HL-60 (cell line): ENCODE results near the gene BGN.

Experiments
- REST ChIP-seq: IDR thresholded peaks from 2 replicates; pipeline ENCODE4 v1.6.1; 2012; ENCODE audit warnings: low read depth; ENCODE audit not compliant: insufficient replicate concordance
- TF ChIP-seq, protein P1 (sequence below): IDR thresholded peaks from one replicate; pipeline ENCODE4 v1.5.1; 2011; ENCODE audit warnings: low read length, control low read depth, inconsistent platforms; ENCODE audit not compliant: insufficient read depth

GRCh38 chrX:153510383-153510782 lies 15.6 kb downstream of the BGN start:
- TF ChIP-seq, protein P1, sequence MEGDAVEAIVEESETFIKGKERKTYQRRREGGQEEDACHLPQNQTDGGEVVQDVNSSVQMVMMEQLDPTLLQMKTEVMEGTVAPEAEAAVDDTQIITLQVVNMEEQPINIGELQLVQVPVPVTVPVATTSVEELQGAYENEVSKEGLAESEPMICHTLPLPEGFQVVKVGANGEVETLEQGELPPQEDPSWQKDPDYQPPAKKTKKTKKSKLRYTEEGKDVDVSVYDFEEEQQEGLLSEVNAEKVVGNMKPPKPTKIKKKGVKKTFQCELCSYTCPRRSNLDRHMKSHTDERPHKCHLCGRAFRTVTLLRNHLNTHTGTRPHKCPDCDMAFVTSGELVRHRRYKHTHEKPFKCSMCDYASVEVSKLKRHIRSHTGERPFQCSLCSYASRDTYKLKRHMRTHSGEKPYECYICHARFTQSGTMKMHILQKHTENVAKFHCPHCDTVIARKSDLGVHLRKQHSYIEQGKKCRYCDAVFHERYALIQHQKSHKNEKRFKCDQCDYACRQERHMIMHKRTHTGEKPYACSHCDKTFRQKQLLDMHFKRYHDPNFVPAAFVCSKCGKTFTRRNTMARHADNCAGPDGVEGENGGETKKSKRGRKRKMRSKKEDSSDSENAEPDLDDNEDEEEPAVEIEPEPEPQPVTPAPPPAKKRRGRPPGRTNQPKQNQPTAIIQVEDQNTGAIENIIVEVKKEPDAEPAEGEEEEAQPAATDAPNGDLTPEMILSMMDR: no peak
- TF ChIP-seq REST: no peak
